WI38 (cell line): ENCODE results near the gene ALDH1A1.

Source experiments
- H3K4me3 ChIP-seq: 2 replicates; pipeline ENCODE4 v1.5.1; 2011; ENCODE audit warnings: low read depth, mild to moderate bottlenecking, control low read depth, low read length
- CTCF ChIP-seq: IDR thresholded peaks from 2 replicates; pipeline ENCODE4 v1.5.1; 2012; ENCODE audit warnings: low read depth, mild to moderate bottlenecking, control low read depth, low read length

Gene ALDH1A1

GRCh38 chr9:72960446-72960845, 7.6 kb upstream of the ALDH1A1 start:
- TF ChIP-seq CTCF = no peak
- no peak overlapping the region for H3K4me3 ChIP-seq

- no peak for TF ChIP-seq CTCF
- no peak overlapping the region for H3K4me3 ChIP-seq
These were observed 5.8 kb upstream of the ALDH1A1 start for GRCh38 chr9:72958485-72959281.

GRCh38 chr9:72955571-72955970, 2.7 kb upstream of the ALDH1A1 start:
- no peak overlapping the region for H3K4me3 ChIP-seq
- TF ChIP-seq CTCF = no peak

- no peak for TF ChIP-seq CTCF
- H3K4me3 ChIP-seq = no peak overlapping the region
These were observed 2.2 kb upstream of the ALDH1A1 start for GRCh38 chr9:72955126-72955455.

GRCh38 chr9:72954431-72955125, 1.7 kb upstream of the ALDH1A1 start:
- no peak for TF ChIP-seq CTCF
- H3K4me3 ChIP-seq = no peak overlapping the region

GRCh38 chr9:72952381-72952690, 517 bp downstream of the ALDH1A1 start:
- no peak overlapping the region for H3K4me3 ChIP-seq

More at GRCh38 chr9:72952381-72952690, 517 bp downstream of the ALDH1A1 start:
- TF ChIP-seq CTCF = no peak
